ENCODE data around the gene RUVBL1.

GRCh38 chr3:128080323-128081080, 43.1 kb downstream of the RUVBL1 start:
- TF ChIP-seq POLR2A (IDR thresholded peaks at IDR 0.05; ENCODE audit: low read depth, low read length) (no peak), POLR2AphosphoS5 (IDR thresholded peaks at IDR 0.05; ENCODE audit: low read depth, low read length) (no peak)

Measured in GM12892 (cell line).